ENCODE data around the gene SH3BP4. TPM values are rescaled to one million over a fixed set of nuclear protein-coding genes. Genes with fewer than 3 reads are reported as not detected.

Gene SH3BP4
- polyA plus RNA-seq, 2 of the 4 experiments (the other 2 are of a cell fraction), result 22.6 to 35.7 TPM

DNA sequence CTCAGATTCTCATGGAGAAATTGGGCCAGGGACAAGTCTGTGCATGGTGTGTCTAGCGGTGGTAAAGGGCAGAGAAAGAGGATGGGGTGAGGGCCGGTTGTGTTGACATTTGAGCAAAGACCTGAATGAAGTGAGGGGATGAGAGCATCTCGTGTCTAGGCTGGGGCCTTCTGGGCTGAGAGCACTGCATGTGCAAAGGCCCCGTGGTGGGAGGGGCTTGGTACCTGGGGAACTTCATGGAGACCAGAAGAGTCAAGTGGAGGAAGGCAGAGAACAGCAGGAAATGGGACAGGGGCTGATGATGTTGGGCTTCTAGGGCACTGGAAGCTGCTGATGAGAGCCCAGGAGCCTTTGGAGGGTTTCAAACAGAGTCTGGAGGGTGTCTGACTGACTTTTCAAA is 76.8 kb downstream of the SH3BP4 start:
- no peak overlapping the region for H3K4me3 ChIP-seq
- POLR2A ChIA-PET, result no interaction called here
- TF ChIP-seq POLR2A (IDR thresholded peaks at IDR 0.05; ENCODE audit: low read length) (no peak), EHMT2 (IDR thresholded peaks at IDR 0.05; ENCODE audit: low read depth) (no peak), CHD4 (IDR thresholded peaks at IDR 0.05; ENCODE audit: borderline replicate concordance) (no peak), ESRRA (IDR thresholded peaks at IDR 0.05; ENCODE audit: borderline replicate concordance, low read length) (no peak), ATOH8 (CRISPR knock-in tag; IDR thresholded peaks at IDR 0.05; ENCODE audit: low read depth) (no peak), CHD2 (IDR thresholded peaks at IDR 0.05; ENCODE audit: low read length, partially characterized antibody) (no peak), JUNB (IDR thresholded peaks at IDR 0.05) (no peak)
- TF ChIP-seq, protein P1, sequence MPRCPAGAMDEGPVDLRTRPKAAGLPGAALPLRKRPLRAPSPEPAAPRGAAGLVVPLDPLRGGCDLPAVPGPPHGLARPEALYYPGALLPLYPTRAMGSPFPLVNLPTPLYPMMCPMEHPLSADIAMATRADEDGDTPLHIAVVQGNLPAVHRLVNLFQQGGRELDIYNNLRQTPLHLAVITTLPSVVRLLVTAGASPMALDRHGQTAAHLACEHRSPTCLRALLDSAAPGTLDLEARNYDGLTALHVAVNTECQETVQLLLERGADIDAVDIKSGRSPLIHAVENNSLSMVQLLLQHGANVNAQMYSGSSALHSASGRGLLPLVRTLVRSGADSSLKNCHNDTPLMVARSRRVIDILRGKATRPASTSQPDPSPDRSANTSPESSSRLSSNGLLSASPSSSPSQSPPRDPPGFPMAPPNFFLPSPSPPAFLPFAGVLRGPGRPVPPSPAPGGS (IDR thresholded peaks at IDR 0.05), result no peak
- TF ChIP-seq, protein P2, sequence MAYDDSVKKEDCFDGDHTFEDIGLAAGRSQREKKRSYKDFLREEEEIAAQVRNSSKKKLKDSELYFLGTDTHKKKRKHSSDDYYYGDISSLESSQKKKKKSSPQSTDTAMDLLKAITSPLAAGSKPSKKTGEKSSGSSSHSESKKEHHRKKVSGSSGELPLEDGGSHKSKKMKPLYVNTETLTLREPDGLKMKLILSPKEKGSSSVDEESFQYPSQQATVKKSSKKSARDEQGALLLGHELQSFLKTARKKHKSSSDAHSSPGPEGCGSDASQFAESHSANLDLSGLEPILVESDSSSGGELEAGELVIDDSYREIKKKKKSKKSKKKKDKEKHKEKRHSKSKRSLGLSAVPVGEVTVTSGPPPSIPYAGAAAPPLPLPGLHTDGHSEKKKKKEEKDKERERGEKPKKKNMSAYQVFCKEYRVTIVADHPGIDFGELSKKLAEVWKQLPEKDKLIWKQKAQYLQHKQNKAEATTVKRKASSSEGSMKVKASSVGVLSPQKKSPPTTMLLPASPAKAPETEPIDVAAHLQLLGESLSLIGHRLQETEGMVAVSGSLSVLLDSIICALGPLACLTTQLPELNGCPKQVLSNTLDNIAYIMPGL (CRISPR knock-in tag; IDR thresholded peaks at IDR 0.05; ENCODE audit: borderline replicate concordance), result no peak
- WGBS (ENCODE audit: missing lambda C conversion rate), result 96% methylated on average over 4 of the region's 4 CpGs
- DNase-seq (ENCODE audit: low read depth in 1 of 2, low spot score in 1 of 2), result no peak
- no peak for ATAC-seq
- CTCF ChIA-PET, result interaction anchor here (1.3 to 2.1 kb wide), 2 partner anchors 10 to 79 kb away, joined by 3 to 4 read pairs; no protein-coding TSS in a partner anchor
- H3K9me3 ChIP-seq, result no peaks in the 10 kb centered on the region
- peaks cover 59% of the 10 kb centered on the region for H3K4me1 ChIP-seq
- peak overlapping the region; percentile 94 to 96 for H3K27ac ChIP-seq
- peak overlapping the region; percentile 88 for H3K4me2 ChIP-seq
- FAIRE-seq, result no peak

GRCh38 chr2:235029054-235029453 is 77.2 kb downstream of the SH3BP4 start:
- DNase-seq (ENCODE audit: low read depth in 1 of 2, low spot score in 1 of 2) (no peak), ATAC-seq (no peak), FAIRE-seq (no peak)
- WGBS (ENCODE audit: missing lambda C conversion rate), result 90% methylated on average over 7 of the region's 7 CpGs
- H3K27ac ChIP-seq, result peak overlapping the region; percentile 94 to 96; a peak in 5 of 6 replicates
- H3K4me3 ChIP-seq, result no peak overlapping the region
- H3K9me3 ChIP-seq, result no peaks in the 10 kb centered on the region
- TF ChIP-seq USF2 (IDR thresholded peaks at IDR 0.05) (no peak), FOXS1 (CRISPR knock-in tag; IDR thresholded peaks at IDR 0.05) (no peak), RNF2 (IDR thresholded peaks at IDR 0.05; ENCODE audit: borderline replicate concordance, low read depth) (no peak), SMC3 (IDR thresholded peaks at IDR 0.05) (no peak), EP300 (IDR thresholded peaks at IDR 0.05) (no peak), HOXB5 (CRISPR knock-in tag; IDR thresholded peaks at IDR 0.05) (no peak), POLR2A (IDR thresholded peaks at IDR 0.05; ENCODE audit: low read length) (no peak), FOSL2 (IDR thresholded peaks at IDR 0.05) (no peak), FOSL2 (CRISPR knock-in tag; IDR thresholded peaks at IDR 0.05) (no peak), RCOR1 (IDR thresholded peaks at IDR 0.05; ENCODE audit: low read depth, low read length) (no peak), RAD21 (conservative IDR thresholded peaks at IDR 0.05 in 1 of 2, IDR thresholded peaks at IDR 0.05 in 1 of 2) (no peak), KDM5A (IDR thresholded peaks at IDR 0.05) (no peak), MAX (IDR thresholded peaks at IDR 0.05) (no peak)
- TF ChIP-seq, protein P2 (CRISPR knock-in tag; IDR thresholded peaks at IDR 0.05; ENCODE audit: borderline replicate concordance), result no peak
- TF ChIP-seq, protein P3, sequence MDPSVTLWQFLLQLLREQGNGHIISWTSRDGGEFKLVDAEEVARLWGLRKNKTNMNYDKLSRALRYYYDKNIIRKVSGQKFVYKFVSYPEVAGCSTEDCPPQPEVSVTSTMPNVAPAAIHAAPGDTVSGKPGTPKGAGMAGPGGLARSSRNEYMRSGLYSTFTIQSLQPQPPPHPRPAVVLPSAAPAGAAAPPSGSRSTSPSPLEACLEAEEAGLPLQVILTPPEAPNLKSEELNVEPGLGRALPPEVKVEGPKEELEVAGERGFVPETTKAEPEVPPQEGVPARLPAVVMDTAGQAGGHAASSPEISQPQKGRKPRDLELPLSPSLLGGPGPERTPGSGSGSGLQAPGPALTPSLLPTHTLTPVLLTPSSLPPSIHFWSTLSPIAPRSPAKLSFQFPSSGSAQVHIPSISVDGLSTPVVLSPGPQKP (IDR thresholded peaks at IDR 0.05; ENCODE audit: low read depth, low read length), result no peak
- peaks cover 55% of the 10 kb centered on the region for H3K4me1 ChIP-seq
- ChIA-PET CTCF (interaction anchor here (1.3 to 2.1 kb wide), 2 partner anchors 10 to 78 kb away, joined by 3 to 4 read pairs; no protein-coding TSS in a partner anchor), POLR2A (no interaction called here)
- peak overlapping the region; percentile 88; the same call in 1 of the 3 replicates for H3K4me2 ChIP-seq

All from A549 (cell line).